HG02798 (cell line): ENCODE data around the gene LITAF.
A peak's percentile ranks its signal among the peaks of the same experiment; 100 is the strongest.

Source experiments
- ATAC-seq: cut with Tn5 transposase; IDR thresholded peaks from one replicate; pipeline ENCODE4 v1.9.1; 2021; ENCODE audit warnings: mild to moderate bottlenecking; ENCODE audit not compliant: unreplicated experiment, poor library complexity

The LITAF gene

DNA sequence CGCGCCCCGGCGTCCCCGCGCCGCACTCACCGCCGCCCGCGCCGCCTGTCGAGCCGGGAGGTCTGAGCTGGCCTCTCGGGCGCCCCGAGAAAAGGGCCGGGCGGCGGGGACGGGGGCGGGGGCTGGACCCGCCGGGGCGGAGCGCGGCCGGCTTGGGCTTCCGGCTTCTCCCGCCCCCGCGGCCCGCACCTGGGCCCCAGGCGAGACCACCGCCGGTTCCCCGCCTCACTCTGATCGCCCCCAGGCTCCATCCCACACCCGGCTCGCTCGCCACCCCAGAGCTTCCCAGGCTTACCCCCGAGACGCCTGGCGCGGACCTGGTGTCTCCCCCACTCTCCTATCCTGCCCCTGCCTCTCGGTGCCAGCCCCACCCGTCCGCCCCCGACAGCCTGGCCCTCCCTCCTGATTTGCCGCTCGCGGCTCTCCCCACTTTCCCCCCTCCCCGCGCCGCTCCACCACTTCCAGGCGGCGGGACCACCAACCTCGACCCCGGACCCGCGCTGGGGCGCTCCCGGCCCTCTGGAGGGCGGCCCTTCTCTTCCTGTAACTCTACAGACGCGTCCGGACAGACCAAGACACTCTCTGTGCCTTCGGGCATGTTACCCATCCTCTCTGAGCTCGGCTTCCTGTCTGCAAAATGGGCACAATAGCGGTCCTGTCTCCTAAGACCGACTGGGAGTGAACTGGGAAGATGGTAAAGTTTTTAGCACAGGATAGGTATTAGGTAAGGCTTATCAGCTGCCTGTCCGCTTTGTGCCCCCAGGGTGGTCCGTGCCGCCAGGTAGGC is at the start of gene LITAF:
Gene LITAF (minus strand): TSS at position 64 of the 787 bp plus-strand sequence. CDS start 30,189 bp downstream, outside the sequence.
- peak; percentile 52 for ATAC-seq

DNA sequence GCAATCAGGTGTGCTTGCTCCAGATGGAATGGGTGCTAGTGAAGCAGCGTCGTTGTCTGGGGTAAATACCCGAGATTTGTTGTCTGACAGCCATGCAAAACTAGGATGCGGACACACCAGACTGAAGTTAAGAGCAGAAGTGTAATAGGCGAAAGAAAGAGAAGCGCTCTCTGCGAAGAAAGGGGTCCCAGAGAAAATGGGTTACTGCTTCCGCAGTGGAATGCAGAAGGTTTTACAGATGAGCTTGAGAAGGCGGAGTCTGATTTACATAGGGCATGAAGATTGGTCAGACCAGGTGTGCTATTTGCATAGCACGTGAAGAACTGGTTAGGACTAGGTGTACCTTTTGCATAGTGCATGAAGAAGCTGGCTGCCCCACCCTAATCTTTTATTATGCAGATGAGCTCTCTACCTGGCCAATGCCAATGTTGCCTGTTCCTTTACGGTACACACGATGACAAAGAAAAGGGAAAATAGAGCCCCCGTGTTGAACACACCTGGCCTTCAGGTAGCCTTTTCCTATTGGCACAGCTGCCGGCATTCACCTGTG is 49.5 kb upstream of the LITAF start:
- no peak for ATAC-seq

DNA sequence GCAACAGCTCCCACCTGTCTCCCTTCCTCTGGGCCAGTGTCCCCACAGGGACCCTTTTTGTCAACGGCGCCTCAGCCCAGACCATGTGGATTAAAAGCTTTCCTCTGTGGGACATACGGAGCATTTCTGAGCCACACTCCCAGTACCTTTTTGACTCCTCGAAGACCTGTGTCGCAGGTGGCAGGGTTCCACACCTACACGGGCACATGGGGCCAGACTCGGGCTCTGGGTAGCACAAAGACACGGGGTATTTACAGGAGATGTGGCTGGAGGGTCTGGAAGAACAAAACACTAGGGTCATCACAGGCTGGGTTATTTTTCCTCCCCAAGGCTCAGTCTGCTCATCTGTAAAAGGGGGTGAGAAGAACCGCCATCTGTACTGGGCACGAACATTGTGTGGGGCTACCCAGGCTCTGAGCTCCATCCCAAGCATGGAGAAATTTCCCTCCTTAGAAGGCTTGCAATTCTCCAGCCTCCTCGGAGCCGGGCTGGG is 49.0 kb upstream of the LITAF start:
- no peak for ATAC-seq

DNA sequence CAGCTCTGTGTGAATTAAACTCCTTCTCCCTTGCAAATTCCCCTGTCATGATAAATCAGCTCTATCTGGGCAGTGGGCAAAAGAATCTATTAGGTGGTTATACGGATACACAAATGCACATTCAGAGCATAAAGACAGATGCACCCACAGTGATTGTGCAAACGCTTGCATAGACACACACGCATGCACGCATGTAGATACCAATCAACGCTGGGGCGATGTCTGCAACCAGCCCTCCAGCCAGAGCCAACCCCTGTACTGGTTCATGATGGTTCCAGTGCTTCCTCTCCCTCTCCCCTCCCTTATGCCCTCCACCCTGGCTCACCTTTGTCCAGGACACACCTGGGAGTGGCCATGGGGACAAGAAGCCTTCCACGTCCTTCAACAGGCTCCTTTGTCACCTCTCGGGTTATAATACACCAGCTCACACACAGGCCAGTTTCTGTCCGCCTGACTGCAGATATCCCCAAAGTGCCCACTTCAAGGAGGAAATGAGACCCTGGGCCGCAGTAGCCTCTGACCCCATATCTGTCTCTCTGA is 48.5 kb upstream of the LITAF start:
- ATAC-seq, result no peak

DNA sequence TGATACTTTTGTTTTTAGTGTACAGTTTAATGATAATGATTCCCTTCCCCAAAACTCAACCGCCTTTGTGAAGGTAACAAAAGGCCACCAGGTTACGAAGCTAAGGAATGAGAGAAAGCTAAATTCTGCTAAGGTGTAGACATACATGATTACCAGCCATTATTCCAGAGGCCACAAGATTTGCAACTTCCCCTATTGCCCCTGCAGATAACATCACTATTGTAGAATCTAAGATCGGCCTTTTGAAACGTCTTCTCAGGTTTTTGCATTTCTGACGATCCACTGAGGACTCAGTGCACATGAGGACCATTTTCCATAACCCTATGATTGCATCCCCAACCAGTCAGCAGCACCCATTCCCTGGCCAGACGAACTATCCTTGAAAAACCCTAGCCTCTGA is 47.6 kb upstream of the LITAF start:
- no peak for ATAC-seq

DNA sequence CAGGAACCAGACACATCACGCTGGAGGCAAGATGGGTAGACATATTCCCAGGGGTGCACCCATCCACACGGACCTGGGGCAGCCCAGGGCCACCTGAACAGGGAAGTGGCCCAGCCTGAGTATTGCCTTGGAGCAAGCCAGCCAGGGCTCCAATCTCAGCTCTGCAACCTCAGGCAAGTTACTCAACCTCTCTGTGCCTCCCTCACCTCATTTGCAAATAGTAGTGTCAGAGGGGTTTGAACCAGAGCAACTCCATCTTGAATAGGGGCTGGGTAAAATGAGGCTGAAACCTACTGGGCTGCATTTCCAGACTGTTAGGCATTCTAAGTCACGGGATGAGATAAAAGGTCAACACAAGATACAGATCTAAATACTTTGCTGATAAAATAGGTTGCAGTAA is 46.4 kb upstream of the LITAF start:
- ATAC-seq, result no peak

DNA sequence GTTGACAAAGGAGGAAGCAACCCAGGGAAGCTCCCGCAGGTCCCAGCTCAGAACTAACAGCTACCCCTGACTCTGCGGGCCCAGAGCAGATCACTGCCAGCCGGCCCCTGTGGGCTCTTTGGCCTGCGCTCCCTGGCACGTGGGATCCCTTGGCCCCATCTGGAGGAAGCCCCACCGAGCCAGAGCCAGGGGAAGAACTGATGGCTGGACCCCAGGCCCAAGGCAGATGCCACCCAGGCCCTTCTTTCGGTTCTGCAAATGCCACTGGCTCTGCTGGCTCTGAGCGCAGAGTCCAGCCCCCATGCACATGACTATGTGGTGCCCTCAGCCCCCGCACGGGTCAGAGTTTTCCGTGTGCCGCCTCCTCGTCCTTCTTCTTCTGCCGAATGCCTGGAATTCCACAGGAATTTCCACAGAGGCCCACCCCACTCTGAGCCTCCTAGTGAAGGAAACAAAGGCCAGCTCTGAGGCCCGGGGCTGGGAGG is 45.8 kb upstream of the LITAF start:
- no peak for ATAC-seq

DNA sequence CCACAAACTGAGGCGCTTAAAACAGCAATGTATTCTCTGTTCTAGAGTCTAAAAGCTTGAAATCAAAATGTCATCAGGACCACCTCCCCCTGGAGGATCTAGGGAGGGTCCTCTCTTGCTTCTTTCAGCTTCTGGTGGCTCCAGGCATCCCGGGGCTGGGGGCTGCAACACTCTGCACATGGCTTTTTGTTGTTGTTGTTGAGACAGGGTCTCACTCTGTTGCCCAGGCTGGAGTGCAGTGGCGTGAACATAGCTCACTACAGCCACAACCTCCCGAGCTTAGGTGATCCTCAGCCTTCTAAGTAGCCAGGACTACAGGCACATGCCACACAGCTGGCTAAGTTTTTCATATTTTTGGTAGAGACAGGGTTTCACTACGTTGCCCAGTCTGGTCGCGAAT is 44.5 kb upstream of the LITAF start:
- no peak for ATAC-seq

DNA sequence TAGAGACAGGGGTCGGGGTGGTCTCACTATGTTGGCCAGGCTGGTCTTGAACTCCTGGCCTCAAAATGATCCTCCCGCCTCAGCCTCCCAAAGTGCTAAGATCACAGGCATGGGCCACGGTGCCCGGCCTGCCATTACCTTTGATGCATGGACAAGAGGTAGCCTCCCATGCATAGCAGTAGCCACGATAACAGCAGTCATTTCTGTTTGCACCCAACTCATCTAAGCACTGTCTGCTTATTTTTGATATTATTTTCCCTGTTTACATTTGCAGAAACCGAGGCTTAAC is 44.0 kb upstream of the LITAF start:
- ATAC-seq, result no peak

DNA sequence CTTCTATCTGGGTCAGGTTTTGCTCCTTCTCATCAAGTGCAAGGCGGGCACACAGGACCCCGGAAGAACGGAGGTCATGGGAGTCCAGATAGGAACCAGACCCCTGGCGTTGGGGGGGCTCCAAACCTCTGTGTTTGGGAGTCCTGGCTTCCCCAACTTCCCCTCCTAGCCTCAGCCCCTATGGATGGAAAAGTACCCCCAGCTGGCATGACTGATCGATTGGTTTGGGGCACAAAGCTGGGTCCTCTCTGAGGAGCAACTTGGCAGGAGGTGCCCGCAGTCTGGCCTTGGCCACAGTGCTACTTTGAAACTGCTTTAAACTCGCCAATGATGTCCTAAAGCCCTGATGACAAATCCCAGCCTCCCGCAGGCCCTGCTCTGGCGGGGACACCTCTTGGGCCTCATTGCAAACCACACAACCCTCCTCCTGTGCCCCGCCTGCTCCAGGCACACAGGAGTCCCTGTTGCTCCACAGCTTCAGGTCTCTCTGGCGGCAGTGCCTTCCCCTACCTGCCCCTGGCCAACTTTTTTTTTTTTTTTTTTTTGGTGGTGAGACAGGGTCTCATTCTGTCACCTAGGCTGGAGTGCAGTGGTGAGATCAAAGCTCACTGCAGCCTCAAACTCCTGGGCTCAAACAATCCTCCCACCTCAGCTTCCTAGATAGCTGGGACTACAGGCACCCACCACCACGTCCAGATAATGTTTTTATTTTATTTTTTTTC is 43.5 kb upstream of the LITAF start:
- ATAC-seq, result no peak

DNA sequence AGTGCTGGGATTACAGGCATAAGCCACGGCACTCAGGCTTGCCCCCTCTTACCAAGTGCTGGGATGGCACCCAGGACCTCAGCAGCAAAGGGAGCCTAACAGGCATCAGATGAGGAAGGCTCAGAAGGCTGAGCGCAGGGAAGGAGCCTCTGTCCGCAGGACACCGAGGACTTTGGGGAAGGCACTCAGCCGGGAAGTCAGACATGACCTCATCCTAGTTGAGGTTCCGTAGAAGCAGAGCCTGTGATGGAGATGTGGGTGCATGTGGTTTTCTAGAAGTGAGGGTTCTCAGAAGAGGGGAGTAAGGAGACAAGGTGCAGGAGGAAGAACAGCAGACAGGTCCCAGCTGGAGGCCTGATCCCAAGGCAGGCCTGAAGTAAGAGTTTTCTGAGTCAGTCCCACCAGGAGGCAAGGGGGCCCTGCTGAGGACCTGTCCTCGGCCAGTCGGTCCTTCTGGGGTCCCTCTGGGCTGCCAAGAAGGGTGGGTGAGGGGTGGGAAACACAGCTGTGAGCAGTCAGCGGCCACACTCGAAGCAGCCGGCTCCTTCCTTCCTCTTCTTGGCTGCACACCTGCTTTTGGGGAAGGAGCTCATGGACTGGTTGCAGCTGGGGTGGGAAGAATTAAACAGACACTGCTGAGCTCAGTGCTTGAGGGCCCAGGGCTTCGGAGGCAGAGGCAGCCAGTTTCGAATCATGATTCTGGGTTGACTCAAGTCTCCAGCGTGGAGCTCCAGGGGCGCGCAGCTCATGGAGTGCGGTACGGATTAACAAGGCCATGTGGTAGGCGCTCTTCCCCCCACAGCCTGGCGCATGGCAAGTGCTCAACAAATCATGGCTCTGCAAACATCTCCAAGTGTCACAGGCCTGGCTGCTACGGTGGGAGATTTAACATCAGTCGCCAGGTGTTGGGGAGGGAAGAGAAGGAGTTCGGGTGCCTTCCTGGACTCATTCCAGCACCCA is 42.6 kb upstream of the LITAF start:
- no peak for ATAC-seq

DNA sequence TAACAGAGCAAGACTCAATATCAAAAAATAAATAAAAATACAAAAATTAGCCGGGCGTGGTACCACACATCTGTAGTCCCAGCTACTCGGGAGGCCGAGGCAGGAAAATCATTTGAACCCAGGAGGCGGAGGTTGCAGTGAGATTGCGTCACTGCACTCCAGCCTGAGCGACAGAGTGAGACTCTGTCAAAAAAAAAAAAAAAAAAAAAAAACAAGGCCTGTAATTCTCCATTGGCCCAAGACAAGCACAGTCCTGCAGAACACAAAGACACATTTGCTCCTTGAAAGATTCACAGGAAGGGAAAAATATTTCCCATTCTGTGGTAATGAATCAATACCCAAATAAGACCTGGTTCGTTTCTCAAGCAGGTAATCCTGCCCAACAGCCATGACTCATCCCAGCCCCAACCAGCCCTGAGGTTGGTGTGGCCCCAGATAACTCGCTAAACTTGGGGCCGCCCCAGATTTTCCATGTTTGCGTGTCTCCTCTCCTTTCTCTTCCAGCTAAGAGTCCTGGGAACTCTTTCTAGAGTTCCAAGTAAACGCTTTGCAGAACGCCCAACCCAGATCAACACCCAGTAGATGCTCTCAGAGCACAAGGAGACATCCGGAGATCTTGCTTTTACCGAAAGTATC is 41.2 kb upstream of the LITAF start:
- ATAC-seq, result no peak

DNA sequence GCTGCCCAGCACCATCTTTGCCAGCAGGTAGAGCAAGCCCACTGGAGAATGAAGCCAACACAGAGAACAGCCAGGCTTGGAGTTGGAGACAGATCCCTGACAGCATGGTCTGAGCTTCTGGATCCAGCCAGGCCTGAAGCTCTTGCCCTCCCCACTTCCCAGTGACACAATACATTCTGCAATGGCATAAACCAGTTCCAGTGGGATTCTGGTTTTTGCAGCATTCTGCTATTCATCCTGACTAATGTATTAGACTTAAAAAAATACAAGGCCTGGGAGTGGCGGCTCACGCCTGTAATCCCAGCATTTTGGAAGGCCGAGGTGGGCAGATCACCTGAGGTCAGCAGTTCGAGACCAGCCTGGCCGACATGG is 40.6 kb upstream of the LITAF start:
- no peak for ATAC-seq

DNA sequence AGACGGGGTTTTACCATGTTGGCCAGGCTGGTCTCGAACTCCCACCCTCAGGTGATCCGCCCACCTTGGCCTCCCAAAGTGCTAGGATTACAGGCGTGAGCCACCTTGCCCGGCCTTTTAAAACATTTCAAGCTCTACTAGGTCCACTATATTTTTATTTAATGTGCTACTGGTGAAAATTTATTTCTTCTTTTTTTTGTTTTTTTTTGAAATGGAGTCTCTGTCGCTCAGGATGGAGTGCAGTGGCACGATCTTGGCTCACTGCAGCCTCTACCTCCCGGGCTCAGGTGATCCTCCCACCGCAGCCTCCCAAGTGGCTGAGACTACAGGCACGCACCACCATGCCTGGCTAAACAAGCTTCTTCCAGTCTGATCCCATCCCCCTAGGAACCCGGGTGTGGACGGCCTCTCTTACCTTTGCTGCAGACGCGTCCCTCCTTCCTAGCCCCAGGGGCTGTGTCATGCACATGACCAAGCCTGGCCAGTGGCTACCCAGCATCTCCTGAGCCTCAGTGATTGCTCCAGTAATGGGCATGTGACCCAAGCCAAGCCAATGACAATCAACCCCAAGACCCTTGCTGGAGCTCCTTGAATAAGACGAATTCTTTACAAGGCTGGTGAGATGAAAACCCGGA is 40.1 kb upstream of the LITAF start:
- ATAC-seq, result no peak

DNA sequence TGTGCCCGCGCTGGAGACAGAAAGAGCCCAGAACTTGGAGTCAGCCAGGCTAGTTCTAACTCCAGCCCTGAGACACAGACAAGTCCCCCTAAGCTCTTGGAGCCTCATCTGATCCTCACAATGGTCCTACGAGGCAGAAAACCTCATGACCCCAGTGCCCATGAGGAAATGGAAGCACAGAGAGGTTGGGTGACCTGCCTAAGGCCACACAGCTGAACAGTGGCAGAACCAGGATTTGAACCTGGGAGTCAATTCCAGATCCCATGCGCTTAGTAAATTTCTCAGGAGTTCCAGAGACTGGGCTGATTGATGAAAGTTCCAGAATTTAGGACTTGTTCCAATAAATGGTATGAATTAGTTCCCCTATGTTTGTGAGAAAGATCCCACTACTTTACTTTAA is 39.0 kb upstream of the LITAF start:
- ATAC-seq, result no peak

DNA sequence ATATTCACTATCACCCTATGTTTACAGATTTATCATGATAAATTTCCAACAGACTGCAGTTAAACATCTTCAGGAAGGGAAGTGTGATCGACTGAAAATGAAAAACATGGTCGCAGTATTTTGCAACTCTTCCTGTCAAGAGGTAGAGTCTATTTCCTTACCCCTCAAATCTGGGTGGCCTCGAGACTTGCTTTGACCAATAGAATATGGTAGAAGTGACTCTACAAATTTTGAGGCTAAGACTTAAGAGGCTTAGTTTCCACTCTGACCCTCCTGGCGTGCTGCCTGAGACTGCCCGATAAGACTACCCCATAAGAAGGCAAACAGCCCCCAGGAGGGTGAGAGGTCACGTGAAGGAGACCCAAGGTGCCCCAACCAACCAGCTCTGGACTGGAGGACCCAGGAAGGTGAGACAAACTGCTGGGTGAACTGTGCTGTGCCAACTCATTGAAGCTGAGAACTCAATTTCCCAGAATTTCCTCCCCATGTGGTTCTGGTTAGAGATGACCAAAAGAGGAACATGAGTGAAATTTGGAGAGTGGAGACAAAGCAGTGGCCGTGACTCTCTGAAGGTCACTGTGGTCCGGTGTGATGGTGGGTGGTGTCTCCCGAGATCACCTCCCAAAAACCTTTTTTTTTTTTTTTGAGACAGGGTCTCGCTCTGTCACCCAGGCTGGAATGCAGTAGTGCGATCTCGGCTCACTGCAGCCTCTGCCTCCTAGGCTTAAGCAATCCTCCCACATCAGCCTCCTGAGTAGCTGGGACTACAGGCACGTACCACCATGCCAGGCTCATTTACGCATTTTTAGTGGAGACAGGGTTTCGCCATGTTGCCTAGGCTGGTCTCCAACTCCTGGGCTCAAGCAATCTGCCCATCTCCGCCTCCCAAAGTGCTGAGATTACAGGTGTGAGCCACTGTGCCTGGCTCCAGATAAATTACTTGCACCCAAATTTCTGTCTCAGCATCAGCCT is 38.2 kb upstream of the LITAF start:
- ATAC-seq, result no peak

DNA sequence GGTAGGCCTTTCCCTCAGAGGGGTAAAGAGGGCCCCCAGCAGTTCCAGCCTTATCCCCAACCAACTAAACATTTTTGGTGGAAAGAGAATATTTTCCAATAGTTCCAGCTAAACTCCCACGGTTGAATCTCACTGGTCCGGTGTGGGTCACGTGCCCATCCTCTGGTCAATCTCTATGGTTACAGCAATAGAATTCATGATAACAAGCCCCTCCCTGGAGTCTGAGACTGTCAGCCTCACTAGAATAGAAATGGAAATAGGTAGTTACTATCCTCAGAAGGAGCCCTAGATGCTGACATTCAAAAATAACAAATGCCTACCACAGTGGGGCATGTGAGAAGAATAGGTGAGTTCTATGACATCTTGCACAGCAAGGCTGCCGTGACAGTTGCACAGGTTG is 37.5 kb upstream of the LITAF start:
- ATAC-seq, result no peak
